ENCODE results near the gene SIGLEC7.

SIGLEC7 gene

DNA sequence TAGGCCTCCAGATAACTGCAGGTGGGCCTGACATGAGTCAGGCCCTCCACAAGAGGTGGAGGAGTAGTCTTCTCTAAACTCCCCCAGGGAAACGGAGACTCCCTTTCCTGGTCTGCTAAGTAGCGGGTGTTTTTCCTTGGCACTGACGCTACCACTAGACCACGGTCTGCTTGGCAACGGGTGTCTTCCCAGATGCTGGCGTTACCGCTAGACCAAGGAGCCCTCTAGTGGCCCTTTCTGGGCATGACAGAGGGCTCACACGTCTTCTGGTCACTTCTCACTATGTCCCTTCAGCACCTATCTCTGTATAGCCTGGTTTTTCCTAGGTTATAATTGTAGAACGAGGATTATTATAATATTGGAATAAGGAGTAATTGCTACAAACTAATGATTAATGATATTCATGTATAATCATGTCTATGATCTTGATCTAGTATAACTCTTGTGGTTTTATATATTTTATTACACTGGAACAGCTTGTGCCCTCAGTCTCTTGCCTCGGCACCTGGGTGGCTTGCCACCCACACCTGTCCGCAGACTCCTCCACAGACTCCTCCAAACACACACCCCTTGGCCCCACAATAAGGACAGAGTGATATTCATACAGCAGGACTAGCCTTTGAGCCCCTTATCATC, 27.3 kb downstream of the SIGLEC7 start:
- peak; percentile 13 for DNase-seq (ENCODE audit: low read depth)

DNA sequence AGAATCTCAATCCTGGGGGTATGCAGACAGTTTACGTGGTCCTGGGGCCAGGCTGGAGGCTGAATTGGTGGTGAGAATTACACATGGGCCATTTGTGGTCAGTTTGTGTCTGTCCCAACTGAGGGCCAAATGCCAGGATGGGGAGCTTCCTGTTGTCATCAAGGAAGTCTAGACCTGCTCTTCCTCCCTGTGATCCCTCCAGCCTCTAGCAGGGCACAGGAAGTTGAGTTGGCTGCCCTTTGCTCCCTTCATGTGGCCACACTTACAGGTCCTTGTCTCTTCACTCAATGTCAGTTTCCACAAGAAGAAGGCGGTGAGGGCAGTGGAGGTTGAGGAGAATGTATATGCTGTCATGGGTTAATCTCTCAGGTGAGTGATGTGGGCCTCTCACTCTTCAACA, 30.1 kb downstream of the SIGLEC7 start:
- no peak for DNase-seq (ENCODE audit: low read depth)

DNA sequence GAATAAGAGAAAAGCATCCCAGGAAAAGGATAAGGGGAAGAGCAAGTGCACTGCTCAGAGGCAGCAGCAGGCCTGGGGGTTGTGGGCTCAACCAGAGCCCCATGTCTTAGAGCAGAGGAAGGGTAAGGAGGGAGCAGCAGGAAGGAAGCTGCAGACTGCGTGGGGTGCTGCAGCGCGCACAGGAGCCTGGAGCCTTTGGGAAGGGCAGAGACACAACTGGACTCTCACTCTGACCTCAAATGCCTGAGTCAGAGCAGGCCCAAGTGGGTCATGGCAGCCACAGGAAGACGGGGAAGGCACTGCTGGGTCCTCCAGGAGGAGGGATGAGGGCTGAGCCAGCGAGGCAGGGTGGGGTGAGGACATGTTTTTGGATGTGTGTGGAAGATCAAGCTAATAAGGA, 31.6 kb downstream of the SIGLEC7 start:
- DNase-seq (ENCODE audit: low read depth), result no peak

DNA sequence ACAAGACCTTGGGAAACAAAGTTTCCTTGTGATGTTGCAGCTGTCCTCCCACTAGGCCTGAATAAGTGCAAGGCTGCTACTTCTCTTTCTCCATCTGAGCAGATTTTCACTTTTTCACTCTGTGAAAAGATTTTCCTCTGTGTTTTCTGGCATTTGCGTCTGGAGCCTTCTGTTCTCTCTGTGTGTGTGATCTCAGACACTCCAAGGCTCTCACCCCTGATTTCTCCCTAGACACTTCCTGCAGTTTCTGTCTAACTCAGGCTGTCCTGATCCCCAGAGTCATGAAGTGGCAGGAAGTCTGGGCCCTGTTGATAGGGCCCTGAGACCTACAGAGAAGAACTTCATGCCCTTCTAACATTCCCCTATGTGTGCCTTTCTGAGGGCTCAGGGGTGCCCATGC, 37.2 kb downstream of the SIGLEC7 start:
- DNase-seq (ENCODE audit: low read depth), result no peak

DNA sequence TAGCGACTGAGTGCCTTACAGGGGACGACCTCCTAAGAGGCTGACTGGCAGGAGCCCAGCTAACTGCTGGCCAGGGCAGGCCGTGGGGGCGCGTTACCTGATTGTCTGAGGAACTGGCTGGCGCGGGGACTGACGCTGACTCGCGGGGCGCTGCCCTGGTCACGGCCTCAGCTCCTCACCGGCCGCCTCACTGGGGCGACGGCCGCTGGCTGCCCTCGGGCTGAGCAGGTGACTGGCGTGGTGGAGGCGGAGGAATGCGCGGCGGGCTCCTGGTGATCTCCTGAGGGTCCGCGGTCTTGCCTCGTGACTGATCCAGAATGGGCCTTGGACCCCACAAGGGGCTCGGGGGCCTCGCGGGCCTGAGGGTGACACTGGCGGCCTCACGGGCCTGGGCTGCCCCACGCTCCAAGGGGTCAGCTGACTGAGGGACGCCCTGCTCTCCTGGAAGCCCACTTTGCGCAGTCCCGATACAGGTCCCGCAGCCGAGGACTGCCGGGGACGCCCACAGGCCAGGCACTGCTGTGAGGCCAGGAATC, 39.3 kb downstream of the SIGLEC7 start:
- no peak for DNase-seq (ENCODE audit: low read depth)

DNA sequence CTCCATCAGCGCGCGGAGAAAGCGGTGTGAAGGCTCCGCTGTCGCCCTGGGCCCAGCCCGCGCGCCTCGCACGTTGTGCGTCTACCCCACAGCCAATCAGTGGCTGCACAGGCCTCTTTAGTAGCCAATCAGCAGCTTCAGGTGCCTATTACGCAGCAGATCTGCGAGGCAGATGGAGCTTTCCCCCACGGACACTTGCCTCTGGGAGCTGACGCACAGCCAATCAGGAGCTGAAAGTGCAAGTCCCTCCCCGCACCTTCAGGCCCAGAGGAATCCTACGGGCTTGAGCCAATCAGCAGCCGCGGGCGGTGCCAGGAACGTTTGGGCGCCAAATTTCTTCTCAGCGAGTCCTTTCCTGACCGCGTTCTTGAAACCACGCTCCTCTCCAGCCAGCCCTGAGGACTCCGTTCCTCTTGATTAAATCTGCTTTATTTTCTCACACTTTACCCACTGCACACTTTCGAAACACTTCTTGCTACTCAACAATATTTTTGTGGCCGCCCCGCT, 39.9 kb downstream of the SIGLEC7 start:
- DNase-seq (ENCODE audit: low read depth), result no peak

DNA sequence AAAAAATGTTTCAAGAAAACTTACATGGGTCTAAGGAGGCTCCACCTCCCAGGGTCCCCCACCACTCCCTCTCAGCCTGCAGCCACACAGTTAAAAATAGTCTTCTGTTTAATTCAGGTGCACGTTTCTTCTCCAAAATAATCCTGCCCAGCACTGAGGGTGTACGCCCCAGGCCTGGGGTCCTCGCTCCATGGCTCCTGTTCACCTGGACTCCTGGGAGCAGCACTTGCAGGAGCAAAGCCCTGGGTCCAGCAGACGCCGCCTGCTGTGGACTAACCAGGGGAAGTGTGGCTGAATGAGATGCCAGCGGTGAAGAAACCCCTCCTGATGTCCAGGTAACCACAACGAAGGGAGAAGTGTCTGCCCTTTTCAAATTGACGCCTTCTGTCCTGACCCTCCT, 41.5 kb downstream of the SIGLEC7 start:
- DNase-seq (ENCODE audit: low read depth), result no peak

DNA sequence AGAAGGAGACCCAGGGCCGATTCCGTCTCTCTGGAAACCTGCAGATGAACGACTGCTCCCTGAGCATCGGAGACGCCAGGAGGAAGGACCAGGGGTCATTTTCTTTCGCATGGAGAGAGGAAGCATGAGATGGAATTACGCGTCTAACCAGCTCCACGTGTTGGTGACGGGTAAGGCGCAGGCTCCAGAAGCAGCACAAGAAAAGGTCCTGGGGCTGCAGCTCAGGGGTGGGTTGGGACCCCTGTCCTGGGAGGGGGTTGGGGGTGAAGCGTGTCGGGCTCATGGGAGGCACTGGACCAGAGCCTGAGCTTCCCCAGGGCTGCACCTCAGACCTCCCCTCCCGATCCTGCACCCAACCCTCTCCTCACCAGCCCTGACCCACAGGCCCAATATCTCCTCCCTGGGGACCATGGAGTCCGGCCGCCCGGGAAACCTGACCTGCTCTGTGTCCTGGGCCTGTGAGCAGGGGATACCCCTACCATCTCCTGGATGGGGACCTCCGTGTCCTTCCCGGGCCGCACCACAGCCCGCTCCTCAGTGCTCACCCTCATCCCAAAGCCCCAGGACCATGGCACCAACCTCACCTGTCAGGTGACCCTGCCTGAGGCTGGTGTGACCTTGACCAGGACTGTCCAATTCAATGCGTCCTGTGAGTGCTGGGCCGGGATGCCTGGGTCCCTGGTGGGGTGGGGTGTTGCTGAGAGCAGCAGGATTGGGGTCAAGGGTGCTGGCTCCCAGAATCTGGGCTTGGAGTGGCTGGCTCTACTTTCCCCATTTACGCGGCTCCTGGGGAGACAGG, 43.2 kb downstream of the SIGLEC7 start:
- DNase-seq (ENCODE audit: low read depth), result no peak

DNA sequence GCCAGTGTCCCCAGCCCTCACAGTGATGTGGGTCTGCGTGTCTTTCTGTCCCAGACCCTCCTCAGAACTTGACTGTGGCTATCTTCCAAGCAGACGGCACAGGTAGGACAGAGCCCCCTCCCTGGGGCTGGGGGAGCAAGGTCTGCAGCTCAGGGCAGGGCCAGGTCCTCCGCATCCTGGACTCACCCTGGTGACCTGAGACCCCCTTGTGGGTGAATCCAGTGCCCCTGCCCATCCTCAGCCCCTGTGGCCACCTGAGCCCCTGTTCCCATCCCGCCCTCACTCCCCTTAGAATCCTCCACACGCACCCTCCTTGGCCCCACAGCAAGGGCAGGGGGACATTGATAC, 43.7 kb downstream of the SIGLEC7 start:
- DNase-seq (ENCODE audit: low read depth), result no peak

DNA sequence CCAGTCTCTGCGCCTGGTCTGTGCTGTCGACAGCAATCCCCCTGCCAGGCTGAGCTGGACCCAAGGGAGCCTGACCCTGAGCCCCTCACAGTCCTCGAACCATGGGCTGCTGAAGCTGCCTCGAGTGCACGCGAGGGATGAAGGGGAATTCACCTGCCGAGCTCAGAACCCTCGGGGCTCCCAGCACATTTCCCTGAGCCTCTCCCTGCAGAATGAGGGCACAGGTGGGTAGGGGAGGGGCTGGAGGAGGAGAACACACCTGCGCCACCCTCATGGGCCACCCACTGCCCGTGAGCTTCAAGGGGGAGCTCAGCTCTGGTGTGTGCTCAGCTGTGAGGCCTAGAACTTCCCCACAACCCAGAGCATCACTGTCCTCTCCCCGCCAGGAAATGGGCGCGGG, 44.2 kb downstream of the SIGLEC7 start:
- no peak for DNase-seq (ENCODE audit: low read depth)

DNA sequence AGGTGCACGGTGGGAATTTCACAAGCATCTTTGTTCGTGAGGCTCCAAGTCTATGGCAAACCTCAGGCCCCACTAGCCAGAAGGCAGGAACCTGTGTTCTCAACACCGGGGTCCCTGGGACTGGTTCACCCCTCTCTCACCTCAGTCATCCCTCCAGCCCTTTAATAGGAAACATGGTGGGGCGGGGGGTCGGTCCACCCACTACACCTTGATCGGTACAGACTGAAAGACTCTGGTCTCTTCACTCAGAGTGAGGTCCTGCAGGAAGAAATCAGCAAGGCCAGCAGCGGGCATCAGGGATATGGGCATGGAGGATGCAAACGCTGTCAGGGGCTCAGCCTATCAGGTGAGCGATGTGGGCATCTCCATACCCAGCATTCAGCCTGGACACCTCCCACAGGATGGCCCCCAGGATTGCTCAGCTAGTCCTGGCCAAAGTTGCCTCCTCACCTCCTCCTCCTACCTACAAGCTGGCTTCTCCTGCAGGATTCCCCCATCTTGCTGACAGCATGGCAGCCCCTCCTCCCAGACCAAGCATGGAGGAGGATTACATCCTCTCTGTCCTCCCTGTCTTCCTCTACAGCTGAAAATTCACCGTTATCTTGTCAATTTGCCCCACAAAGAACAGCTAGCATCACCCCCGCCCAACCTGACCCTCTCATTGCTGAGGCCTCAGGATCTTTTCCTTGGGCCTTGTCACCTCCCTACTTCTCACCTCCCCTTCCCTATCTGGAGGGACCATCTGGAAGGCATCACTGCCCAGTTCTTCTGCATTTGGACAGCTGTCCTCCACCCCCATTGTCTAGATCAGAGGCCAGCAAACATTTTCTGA, 45.5 kb downstream of the SIGLEC7 start:
- no peak for DNase-seq (ENCODE audit: low read depth)

DNA sequence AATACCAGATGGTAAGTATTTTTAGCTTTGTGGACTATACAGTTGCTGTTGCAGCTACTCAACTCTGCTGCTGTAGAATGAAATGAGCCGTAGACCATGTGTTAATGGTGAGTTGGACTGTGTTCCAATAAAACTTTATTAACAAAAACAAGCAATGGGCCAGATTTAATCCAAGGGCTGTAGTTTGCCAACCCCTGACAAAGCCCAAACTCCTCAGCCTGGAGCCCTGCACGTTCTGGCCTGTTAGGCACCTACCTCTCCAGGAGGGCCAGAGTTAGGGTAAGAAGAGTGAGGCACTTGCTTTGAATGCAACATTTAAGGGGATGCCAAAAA, 46.1 kb downstream of the SIGLEC7 start:
- no peak for DNase-seq (ENCODE audit: low read depth)

DNA sequence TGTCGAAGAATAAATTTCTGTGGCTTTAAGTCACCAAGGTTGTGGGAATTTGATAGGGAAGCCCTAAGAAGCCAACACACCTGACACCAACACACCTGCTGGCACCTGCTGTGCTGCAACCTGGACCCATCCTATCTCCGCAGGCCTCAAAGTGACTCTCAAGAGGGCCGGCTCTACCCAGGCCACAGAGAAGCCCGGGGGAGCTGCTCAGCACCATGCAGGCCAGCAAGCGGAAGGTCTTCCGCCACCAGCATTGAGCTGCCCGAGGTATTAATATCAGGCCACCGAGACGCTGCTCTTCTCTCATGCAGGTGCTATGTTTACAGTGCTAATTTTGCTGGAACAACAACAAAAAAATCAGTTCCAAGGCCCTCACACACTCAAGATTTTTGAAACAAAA, 50.6 kb downstream of the SIGLEC7 start:
- no peak for DNase-seq (ENCODE audit: low read depth)

DNA sequence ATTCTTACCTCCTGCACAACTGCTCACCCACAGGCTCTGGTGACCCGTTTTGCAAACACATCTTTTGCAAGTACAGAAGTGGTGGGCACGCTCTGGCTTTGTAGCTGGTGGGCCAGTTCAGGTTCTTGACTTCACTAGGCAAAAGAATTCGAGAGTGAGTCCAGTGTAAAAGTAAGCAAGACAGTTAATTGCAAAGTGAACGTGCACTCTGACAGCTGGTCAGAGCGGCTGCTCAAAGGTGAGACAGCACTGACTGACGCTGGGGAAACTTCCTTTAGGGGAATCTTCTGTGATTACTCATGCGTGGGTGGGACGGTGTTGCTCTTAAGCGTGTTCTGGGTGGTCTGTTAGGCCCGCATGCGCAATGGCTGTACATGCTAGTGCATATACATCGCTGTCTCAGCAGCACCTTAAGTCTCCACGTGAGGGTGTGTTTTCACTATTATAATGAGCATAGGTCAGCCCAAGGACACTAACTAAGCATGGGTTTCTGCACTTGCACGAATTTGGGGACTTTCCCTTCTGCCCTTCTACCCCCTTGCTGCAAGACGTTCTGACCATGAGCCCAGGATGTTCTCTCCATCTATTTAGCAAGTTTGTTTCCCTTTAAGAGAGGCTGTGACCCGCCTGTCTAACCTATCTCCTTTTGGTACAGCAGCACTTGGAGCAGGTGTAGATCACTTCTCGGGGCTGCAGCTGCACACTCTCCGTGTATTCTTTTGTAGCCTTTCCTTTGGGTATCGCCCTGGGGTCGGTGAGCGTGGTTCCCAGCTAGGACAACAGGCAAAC, 52.6 kb downstream of the SIGLEC7 start:
- no peak for DNase-seq (ENCODE audit: low read depth)

DNA sequence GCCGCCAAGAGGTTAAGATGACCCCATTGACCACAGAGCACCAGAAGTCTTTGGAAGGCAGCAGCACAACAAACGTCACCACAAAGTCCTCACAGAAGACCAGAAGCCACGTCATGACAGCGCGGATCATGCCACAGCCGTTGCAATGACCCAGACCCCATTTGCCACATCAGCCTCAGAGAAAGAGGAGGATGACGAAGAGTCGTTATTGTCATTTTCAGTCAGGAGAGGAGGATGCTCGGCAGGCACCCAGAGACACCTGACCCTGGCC, 53.1 kb downstream of the SIGLEC7 start:
- no peak for DNase-seq (ENCODE audit: low read depth)

DNA sequence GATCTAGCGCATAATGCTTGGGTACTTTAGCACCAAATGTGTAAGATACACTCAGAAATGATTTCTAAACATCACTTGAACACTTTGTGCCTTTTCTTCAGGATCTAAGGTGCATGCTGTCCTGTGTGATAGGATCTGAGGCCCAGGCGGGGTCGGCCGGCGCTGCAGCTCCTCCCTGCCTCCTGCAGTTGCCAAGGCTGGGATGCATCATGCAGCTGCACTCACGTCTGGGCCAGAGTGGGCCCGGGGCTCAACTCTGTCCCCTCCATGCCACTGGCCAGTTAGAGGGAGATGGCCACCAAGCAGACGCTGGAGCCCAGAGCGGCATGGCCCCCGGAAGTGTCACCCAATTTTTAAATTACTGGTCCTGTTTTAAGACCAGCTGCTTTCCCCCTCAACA, 53.5 kb downstream of the SIGLEC7 start:
- DNase-seq (ENCODE audit: low read depth), result no peak

DNA sequence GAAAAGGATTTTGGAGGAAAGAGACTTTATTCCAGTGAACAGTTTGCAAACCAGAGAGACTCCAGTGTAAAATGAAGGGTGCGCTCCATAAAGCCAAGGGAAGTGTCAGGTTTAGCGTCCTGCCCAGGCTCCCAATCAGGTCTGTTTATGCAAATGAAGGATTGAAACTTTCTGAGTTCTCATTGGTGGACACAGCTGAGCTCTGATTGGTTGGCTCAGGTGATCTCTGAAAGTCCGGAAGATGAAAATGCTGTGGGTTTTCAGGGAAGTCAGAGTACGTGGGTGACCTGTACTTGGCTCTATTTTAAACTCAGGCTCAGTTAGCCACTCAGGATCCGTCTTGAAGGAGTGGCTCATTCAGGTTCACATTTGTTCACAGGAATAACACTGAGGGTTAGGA, 54.1 kb downstream of the SIGLEC7 start:
- no peak for DNase-seq (ENCODE audit: low read depth)

DNA sequence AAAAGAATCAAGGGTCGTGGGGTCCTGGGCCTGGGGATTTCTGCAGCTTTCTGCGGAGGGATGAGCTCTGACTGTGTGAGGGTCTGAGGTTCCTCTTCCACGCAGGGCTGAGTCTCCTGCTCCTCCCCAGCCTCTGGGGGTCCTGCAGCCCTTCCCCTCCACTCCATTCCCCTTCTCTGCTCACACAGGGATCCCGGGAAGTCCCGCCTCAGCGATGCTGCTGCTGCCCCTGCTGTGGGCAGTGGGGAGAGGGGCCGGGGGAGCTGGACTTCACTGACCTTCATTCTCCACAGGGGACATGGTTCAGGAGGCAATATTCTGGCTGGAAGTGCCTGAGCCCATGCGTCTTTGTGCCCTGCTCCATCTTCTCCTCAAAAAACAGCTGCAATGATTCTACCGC, 56.5 kb downstream of the SIGLEC7 start:
- no peak for DNase-seq (ENCODE audit: low read depth)

DNA sequence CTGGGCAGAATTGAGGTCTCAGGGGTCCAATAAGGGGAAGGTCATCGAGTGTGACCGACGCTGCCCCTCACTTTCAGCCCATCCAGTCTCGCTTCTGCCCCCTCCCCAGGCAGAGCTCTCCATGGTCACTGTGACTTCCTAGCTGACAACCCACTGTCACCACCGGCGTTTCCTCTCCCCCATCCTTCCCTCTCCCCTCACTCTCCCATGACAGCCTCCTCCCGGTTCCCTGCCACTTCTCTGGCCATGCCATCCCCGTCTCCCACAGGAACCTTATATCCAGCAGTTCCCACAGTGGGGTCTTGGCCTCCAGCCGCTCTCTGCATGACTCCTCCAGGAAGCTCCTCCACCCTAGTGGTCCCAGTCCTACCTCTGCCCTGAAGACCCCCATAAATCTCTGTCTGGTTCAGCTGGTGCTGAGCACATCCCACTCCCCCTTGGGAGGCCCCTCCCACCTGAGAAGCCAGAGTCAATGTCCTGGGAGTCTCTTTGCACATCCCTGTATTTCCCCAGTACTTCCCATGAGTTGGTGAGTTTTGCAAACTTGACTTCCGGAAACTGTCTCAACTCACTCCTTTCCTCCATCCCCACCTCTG, 58.1 kb downstream of the SIGLEC7 start:
- no peak for DNase-seq (ENCODE audit: low read depth)

DNA sequence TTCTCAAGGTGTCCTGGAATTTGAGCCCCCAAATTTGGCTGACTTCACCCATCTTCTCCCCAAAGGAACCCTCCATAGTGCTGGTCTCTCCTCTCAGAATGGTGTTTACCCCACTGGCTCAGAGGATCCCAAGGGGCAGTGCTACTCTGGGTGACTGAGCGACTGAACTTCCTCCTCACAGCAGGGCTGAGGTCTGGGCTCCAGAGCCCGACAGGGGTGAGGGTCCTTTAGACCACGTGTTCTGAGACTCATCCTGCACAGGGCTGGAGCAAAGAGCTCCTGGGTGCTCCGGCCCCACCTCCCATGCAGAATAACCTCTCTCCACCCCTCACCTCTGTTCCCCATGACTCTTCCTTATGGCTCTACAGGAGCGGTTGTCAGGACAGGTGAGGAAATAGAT, 59.6 kb downstream of the SIGLEC7 start:
- DNase-seq (ENCODE audit: low read depth), result no peak
